ACHN (cell line): ENCODE results near the gene SLC6A11.

Experiments used
- DNase-seq: peaks from one replicate; pipeline ENCODE4 v3.0.0-alpha.2; 2015
- in situ Hi-C: cut with HindIII; loops from 2 replicates; pipeline ENCODE4 v1.10.0; 2017; ENCODE audit warnings: low sequenced_read_pairs, low pct_ligation_motif_present, low pct_unique_long_range_greater_than_20kb

SLC6A11 gene

DNA sequence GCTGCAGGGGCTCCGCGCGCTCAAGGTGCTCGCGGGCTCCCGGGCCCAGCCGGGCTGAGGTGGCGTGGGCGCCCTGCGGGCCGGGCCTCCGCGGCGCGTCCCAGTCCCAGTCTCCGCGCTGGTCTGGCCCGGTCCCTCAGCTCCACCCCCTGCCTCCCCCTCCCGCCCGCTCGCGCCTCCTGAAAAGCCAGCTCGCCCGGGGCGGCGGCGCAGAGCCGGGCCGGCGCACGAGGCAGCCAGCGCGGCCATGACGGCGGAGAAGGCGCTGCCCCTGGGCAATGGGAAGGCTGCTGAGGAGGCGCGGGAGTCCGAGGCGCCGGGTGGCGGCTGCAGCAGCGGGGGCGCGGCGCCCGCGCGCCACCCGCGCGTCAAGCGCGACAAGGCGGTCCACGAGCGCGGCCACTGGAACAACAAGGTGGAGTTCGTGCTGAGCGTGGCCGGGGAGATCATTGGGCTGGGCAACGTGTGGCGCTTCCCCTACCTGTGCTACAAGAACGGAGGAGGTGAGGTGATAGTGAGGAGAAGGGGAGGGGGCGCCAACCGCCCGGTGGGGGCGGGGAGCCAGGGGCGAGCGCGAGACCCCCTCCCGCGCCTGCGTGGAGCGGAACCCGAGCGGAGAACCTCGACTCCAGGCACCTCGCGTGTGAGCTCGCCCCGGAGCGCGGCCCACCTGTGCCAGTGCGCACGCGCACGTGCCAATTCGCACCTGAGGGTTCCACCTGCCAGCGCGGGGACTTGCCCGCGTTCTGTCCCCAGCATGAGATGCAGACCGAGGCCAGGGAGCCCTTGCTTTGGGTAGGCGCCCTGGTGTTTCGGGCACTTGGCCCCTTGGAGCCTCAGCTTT is at the start of gene SLC6A11:
SLC6A11 (plus strand) TSS at position 210 of the 844 bp plus-strand sequence; CDS start at position 248, 38 bp downstream.
- in situ Hi-C loops, result no loop called here
- no peak for DNase-seq

DNA sequence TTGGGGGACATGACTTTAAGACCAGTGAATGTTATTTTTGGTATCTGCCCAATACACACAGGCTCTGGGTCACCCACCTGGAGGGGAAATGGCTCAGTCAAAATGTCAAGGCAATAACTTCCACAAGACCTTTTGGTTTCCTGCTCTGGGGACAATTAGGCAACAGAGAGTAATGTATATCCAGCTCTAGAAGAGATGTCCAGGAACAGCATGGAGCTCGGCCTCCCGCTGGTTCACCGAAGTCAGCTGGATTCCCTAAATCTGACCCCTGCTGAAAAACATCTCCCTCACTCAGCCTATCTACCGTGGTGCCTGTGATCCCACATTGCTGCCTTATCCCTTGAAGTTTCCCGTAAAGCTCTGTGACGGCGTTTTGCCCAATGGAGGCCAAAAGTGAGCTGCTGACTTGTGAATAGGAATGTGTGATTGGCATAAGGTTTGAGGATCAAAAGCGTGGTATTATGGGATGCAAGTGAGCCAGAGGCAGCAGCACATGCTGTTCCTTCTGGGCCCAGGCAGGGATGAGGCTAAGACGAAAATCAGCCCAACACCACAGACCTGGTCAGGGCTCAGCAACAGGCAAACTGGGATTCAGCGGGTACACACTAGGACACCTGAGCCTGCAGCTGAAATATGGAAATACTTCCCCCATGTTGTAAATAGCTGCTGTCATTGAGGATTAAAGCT is 47.2 kb upstream of the SLC6A11 start:
- in situ Hi-C loops, result no loop called here
- no peak for DNase-seq

DNA sequence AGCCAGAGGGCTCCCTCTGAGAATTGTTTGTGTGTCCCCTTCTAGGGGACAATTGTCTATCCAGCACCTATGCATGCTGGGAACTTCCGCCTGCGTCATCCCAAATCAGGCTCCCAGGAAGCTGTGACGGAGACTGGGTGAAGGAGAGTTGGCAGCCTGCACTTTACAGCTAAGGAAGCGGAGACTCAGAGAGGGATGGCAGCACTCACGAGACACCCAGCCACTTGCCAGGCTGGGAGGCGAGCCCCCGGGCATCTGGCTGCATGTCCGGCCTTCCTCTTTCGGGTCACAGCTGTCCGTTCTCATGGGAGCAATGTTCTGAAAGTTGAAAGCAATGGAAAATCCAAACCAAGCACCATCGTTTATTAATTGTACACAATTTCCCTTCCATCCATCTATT is 45.5 kb upstream of the SLC6A11 start:
- in situ Hi-C loops, result no loop called here
- no peak for DNase-seq

DNA sequence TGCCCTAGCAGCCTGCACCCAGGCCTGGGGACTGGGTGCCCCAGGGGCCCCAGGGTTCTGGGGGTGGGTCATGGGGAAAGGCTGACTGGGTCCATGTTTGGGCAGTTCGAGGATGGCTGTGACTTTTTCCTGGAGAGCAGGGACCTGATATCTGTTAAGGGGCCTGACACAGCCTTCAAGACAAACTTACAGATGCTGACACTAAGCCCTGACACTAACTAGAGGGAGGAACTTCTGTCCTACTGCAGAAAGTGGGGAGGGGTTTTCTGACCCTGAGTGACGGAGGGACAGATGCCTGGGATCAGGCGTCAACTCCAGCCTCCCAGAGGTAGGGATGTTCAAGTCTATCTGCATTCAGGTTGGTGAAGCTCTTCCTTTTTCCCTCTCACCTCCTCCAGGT is 45.0 kb upstream of the SLC6A11 start:
- in situ Hi-C loops, result no loop called here
- DNase-seq, result no peak

DNA sequence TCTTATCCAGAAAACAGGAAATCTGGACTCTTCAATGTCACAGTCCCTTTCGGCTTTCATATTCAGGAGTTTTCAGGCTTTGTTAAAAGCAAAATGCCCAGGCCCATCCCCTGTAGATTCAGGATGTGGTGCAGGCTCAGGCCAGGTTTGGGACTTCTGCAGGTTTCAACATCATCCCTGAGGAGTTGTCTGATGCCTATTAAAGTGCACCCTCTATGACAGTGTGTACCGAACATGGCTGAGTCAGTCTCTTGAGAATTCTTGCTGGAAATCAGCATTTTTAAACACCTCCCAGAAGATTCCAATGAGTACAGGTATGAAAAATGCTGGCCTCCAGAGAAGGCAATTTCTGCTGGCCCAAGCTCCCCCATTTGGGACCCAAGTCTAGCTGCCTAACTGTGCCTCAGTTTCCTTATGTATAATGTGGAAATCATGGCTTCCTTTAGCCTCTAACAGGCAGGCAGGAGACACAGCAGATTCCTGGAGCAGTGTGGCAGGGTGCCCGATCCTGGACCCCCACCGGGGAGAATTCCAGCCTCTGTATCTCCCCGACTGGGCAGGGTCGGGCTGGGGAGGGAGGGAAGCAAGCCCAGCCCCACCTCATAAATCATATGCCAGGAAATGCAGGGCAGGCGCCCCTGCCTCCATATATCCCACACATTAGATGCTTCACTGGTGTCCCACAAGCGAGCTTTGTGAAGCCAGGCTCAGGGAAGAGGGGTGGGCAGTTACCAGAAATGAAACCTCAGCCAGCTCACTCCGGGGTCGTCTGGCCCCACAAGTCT is 44.4 kb upstream of the SLC6A11 start:
- no peak for DNase-seq
- in situ Hi-C loops, result no loop called here

DNA sequence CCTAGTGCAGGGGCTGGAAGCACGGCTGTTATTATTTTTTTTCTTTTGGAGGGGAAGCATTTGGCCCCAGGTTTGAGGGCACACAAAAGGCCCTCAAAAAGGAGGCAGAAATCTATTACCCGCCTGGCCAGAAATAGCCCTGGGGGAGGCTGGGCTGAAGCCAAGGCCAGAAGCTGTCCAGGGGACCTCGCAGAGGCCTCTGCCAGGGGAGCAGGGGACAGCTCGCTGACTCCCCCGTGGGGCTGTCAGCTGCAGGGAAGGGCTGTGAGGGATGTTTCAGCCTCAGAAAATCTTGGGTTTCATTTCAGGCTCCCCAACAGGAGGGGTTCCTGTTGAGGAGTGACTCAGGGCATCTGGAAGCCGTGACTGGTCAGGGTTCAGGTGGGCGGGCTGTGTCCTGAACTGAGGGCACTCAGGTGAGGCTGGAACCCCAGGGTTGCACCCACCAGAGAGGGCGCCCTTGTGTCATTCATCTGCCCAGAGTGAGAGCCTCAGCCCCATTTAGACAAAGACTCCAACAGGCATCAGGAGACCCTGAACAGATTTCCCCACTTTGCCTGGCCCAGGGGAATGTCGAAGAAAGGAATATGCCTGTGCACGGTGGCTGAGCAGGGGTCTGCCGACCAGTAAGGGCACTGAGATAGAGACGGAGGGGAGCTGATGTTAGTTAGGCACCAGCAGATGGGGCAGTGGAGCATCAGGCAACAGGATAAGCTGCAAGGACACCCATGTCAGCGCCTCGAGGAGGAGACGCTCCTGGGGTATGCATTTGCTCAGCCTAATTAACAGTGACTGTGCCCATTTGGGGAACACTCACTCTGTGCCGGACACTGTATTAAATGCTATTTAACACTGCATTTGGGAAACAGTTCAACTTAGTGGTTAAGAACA is 43.5 kb upstream of the SLC6A11 start:
- DNase-seq, result no peak
- in situ Hi-C loops, result no loop called here

DNA sequence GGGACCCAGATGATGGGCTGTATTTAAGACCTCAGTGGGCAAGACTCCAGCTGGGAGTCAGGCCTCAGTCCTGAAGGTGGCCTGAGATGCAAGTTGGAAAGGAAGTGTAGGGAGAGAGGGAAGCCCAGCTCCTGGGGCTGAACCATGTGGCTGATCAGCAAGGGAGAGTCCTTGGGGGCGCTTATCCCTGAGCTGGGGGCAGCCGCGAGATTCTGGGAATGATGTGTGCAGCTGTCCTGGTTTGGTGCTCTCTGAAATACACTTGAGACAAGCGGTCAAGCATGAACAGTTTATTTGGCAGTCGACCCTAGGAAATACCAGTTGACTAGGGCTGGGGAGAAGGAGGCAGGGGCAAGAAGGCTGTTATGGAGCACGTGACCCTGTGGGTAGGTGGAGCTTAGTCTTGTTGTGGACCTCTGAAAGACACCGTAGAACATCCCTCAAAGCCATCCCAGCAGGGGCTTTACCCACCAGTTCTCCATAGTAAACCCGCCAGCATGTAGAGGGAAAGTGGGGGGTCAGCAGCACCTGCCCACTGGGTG is 41.8 kb upstream of the SLC6A11 start:
- in situ Hi-C loops, result no loop called here
- DNase-seq, result no peak

DNA sequence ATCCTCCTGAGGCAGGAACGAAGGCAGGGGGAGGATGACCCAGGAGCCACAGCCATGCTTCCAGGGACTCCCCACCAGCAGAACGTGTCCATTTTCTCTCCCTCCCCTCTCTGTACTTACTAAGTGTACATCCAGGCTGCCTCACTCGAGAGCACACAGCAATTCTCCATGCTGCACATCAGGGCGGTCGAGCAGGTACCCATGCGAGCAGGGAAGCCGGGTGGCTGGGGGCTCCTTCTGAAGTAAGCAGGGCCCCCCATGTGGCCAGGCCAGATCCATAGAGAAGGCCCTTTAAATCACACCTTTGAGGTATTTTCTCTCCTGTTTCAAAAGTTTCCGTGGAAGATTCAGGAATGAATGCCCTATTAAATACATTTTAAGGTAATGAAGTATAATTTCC is 41.2 kb upstream of the SLC6A11 start:
- in situ Hi-C loops, result no loop called here
- DNase-seq, result no peak

DNA sequence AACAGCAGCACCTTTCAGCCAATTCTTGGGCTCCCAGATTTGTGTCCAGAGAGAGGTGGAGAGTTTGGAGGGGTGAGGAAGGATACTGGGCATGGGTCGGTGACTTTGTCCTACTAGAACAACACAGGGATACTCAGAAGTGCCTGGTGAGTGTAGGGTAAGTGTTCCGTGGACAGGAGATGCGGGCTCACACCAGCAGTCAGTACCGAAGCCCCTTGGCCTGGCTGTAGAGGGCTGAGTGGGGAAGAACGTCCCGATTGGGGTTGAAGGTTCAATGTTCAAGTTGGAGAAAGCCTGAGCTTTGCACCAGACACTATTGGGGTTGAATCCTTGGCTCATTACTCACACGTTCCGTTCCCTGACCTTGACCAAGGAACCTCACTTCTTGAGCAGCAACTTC is 40.8 kb upstream of the SLC6A11 start:
- in situ Hi-C loops, result no loop called here
- DNase-seq, result no peak

DNA sequence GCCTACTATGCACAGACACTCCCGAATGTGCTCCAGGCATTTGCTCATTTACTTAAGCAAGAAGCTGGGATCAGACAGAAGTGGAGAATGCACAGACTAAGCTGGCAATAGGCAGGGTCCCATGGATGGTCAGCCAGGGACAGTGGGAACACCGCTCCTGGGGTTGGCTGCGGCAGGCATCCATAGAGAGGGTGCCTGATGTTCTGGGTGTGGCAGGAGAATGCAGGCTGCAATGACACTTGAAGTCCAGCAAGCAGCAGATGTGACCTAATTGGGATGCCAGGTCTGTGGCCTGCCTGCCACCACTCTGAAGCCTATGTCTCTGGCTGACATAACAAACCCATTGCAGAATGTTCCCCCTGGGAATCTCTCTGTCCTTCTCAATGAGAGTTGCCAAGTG is 40.2 kb upstream of the SLC6A11 start:
- in situ Hi-C loops, result no loop called here
- no peak for DNase-seq

DNA sequence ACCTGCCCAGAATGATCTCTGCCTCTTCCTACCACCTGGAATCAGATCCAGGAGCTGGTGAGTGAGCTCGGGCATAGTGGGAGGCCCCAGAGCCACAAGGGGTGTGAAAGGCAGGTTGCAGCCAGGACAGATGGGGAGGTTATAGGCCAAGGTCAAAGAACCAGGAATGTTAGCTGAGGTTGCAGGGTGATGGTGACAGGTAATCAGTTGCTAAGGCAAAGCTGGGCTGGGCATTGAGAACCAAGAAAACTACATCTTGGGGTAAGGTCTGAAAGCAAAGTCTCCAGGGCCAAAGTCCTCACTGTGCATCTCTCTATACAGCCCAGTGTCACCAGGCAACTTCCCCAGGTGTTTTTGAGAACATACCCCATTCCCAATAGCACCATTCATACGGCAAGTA is 38.4 kb upstream of the SLC6A11 start:
- in situ Hi-C loops, result no loop called here
- no peak for DNase-seq

DNA sequence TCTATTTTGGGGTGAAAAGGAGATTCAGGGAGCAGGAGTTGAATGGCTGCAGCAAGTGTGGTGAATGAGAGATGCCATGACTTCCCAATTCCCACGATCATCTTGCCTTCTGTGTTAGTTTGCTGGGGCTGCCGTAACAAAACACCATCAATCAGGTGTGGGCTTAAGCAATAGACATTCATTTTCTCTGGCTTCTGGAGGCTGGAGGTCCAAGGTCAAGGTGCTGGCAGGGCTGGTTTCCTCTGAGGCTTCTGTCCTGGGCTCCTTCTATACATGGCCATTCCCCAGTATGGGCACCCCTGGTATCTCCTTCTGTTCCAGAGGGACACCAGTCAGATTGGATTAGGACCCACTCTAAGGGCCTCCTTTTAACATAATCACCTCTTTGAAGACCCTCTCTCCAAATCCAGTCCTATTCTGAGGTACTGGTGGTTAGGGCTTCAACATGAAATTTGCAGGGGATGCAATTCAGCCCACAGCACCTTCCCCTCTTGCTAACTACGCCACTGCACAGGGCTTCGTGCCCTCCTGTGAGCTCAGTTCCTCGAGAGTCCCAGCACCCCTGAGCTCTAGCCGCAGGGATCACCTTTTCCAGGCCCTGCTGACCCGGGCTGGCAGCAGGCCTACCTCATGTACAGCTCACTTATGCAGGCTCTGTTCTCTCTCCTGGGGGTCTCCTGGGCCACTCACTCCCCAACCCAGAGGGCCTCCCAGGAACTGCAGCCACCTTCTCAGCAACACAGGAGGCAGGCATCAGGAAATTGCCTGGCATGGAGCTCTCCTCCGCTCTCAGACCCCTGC is 37.3 kb upstream of the SLC6A11 start:
- DNase-seq, result no peak
- in situ Hi-C loops, result no loop called here

DNA sequence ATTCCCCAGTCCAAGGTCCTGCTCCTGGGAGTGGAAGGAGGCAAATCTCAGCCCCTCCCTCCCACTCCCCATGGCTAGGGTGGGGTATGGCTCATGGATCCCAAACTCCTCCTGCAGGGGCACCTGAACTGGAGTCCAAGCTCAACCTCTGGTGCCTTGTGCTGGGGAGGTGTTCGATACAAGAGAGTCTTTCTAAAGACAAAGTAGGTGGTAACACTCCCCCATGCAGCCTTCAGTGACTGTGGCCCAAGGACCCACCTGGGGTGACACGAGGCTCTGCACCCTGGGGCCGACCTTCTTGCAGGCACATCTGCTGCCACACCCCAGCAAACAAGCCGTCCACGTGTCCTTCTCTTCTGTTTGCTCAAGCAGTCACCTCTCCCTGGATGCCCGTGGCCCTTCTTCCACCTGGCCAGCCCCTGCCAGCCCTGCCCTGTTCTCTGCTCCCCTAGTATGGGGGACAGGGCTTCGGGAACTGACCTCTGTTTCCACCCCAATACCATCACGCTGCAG is 36.7 kb upstream of the SLC6A11 start:
- DNase-seq, result no peak
- in situ Hi-C loops, result no loop called here

DNA sequence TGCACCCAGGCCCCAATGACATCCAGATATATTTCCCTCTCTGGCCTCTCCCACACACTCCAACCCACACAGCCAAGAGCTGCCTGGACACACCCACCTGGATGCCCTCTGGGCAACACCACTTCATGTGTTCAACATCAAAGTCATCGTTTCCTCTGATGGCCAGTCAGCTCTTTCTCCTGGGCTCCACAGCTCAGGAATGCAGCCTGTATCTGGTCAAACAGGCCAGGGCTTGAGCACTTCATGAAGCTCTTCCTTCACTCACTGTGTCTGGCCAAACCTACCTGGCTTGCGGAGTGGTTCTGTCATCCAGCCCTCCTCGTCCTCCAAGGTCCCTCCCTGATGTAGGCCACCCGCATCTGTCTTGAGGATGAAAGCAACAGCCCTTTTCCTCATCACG is 35.8 kb upstream of the SLC6A11 start:
- DNase-seq, result no peak
- in situ Hi-C loops, result no loop called here

DNA sequence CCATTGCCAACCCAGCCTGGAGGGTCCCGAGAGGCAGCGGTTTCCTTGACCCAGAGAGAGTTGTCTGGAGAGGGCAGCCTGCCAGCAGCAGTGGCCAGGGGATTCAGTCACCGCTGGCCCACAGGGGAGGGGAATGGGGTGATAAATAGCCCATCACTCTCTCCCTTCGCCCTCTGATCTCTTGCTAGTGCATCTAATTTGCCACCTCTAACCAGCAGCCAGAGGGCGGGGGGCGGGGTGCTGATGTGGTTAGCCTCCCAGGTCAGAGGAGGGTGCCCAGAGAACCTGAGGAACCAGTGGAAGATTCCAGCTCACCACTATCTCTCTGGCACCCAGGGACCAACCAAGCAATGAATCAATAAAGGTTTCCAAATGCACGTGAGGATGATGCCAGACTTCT is 35.1 kb upstream of the SLC6A11 start:
- no peak for DNase-seq
- in situ Hi-C loops, result no loop called here

DNA sequence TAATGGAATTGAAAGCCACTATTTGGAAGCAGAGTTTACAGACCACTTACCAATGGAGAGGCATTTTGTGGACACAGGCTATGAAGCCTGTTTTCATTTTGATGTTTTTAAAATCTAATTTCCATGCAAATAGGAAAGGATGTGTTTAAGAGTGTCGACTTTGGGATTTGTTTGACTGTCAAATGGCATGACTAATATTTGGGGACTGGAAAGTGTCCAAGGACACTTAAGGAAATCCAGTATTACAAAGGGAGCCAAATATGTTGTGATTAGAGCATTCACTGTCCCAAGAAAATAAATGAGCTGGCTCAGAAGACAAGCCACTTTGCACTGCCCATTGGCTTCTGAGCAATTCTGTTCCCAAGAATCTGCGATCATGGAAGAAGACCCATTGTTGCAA is 34.0 kb upstream of the SLC6A11 start:
- in situ Hi-C loops, result no loop called here
- no peak for DNase-seq
